HL-60 (cell line): ENCODE results near the gene TRIO.

Experiments
- DNase-seq, 2 experiments: peaks; one replicate each; pipeline ENCODE4 v3.0.0-alpha.2; 2010 to 2020; ENCODE audit warnings: low read depth in 1 of 2, low spot score in 1 of 2
- H3K27ac ChIP-seq: fragments of 250-450 bp; sonication (Bioruptor Pico); replicated peaks from 2 replicates; pipeline ENCODE4 v1.5.1; 2020; ENCODE audit warnings: mild to moderate bottlenecking, moderate library complexity
- H3K27me3 ChIP-seq: fragments of 250-450 bp; sonication (Bioruptor Pico); 2 replicates; pipeline ENCODE4 v1.5.1; 2021; ENCODE audit warnings: mild to moderate bottlenecking, moderate library complexity; ENCODE audit not compliant: insufficient read depth, poor library complexity, severe bottlenecking
- H3K4me3 ChIP-seq: replicated peaks from 2 replicates; pipeline ENCODE4 v1.5.1; 2011; ENCODE audit warnings: mild to moderate bottlenecking, control low read depth, low read length; ENCODE audit not compliant: insufficient read depth
- GABPA ChIP-seq: IDR thresholded peaks from 2 replicates; pipeline ENCODE4 v1.6.1; 2012; ENCODE audit warnings: low read depth
- POLR2AphosphoS5 ChIP-seq: IDR thresholded peaks from 2 replicates; pipeline ENCODE4 v1.6.1; 2012; ENCODE audit warnings: low read depth
- SPI1 ChIP-seq: IDR thresholded peaks from 2 replicates; pipeline ENCODE4 v1.6.1; 2012; ENCODE audit warnings: low read depth, mild to moderate bottlenecking, borderline replicate concordance
- TF ChIP-seq, protein P1 (sequence below): IDR thresholded peaks from one replicate; pipeline ENCODE4 v1.5.1; 2011; ENCODE audit warnings: low read length, control low read depth, inconsistent platforms; ENCODE audit not compliant: insufficient read depth
- TF ChIP-seq, protein P2 (sequence below): IDR thresholded peaks from 2 replicates; pipeline ENCODE4 v1.6.1; 2012; ENCODE audit warnings: low read depth; ENCODE audit not compliant: insufficient replicate concordance

Gene TRIO

DNA sequence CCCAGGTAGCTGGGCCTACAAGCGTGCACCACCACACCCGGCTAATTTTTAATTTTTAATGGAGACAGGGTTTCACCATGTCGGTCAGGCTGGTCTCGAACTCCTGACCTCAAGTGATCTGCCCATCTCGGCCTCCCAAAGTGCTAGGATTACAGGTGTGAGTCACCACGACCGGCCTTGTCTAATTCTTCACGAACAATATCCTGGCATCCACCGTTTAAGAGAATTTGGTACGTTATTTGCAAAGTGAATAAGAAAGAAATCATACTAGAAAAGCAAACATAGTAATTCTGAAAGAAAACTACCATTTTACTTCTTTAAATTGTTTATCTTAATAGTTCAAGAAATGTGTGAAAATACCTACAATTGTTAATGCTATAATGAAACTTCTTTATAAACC is 42.9 kb upstream of the TRIO start:
- no peak for DNase-seq
- no peak overlapping the region for H3K4me3 ChIP-seq
- no peaks in the 10 kb centered on the region for H3K27me3 ChIP-seq
- no peak for TF ChIP-seq GABPA
- no peak for TF ChIP-seq POLR2AphosphoS5
- TF ChIP-seq SPI1: no peak
- TF ChIP-seq, protein P1, sequence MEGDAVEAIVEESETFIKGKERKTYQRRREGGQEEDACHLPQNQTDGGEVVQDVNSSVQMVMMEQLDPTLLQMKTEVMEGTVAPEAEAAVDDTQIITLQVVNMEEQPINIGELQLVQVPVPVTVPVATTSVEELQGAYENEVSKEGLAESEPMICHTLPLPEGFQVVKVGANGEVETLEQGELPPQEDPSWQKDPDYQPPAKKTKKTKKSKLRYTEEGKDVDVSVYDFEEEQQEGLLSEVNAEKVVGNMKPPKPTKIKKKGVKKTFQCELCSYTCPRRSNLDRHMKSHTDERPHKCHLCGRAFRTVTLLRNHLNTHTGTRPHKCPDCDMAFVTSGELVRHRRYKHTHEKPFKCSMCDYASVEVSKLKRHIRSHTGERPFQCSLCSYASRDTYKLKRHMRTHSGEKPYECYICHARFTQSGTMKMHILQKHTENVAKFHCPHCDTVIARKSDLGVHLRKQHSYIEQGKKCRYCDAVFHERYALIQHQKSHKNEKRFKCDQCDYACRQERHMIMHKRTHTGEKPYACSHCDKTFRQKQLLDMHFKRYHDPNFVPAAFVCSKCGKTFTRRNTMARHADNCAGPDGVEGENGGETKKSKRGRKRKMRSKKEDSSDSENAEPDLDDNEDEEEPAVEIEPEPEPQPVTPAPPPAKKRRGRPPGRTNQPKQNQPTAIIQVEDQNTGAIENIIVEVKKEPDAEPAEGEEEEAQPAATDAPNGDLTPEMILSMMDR: no peak
- TF ChIP-seq, protein P2, sequence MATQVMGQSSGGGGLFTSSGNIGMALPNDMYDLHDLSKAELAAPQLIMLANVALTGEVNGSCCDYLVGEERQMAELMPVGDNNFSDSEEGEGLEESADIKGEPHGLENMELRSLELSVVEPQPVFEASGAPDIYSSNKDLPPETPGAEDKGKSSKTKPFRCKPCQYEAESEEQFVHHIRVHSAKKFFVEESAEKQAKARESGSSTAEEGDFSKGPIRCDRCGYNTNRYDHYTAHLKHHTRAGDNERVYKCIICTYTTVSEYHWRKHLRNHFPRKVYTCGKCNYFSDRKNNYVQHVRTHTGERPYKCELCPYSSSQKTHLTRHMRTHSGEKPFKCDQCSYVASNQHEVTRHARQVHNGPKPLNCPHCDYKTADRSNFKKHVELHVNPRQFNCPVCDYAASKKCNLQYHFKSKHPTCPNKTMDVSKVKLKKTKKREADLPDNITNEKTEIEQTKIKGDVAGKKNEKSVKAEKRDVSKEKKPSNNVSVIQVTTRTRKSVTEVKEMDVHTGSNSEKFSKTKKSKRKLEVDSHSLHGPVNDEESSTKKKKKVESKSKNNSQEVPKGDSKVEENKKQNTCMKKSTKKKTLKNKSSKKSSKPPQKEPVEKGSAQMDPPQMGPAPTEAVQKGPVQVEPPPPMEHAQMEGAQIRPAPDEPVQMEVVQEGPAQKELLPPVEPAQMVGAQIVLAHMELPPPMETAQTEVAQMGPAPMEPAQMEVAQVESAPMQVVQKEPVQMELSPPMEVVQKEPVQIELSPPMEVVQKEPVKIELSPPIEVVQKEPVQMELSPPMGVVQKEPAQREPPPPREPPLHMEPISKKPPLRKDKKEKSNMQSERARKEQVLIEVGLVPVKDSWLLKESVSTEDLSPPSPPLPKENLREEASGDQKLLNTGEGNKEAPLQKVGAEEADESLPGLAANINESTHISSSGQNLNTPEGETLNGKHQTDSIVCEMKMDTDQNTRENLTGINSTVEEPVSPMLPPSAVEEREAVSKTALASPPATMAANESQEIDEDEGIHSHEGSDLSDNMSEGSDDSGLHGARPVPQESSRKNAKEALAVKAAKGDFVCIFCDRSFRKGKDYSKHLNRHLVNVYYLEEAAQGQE: no peak
- no peak overlapping the region for H3K27ac ChIP-seq

DNA sequence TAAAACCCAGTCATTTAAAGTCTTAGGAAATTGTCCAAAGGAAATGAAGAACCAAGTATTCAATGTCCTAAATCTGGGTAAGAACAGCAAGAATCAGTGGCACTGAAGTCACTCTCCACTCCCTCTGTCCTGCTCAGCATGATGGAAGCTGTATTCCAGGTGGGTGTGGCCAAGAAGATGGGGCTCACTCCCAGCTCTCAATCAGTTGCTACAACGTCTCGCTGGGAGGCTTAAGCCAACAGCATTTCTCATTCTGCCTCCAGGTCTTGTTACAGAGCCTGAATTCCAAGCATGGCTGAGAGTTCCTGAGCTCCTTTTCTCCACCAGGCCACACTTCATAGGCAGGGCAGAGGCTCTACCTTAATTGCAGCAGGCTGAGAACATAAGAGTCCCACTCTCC is 41.2 kb upstream of the TRIO start:
- TF ChIP-seq, protein P1: no peak
- TF ChIP-seq, protein P2: no peak
- TF ChIP-seq GABPA (no peak), POLR2AphosphoS5 (no peak), SPI1 (no peak)
- Histone ChIP-seq H3K27me3 (no peaks in the 10 kb centered on the region), H3K27ac (no peak overlapping the region), H3K4me3 (no peak overlapping the region)
- DNase-seq: no peak

DNA sequence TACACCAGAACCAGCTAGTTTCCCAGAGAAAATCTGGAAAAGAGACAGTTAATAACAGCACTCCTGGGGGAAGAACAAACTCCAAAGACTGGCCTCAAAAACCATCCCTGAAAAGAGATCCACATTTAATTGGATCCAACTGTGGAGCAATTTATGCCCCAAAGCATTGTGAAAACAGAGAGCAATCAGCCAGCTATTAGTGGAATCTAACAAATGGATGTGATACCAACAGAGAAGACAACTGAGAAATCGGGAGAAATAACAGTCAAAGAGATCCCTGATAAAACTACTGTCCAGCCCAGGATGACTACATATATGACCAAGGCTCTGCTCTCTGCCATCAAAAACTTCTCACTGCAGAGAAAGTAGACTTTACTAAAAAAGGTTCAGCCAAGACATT is 40.5 kb upstream of the TRIO start:
- no peak for DNase-seq
- H3K27me3 ChIP-seq: no peaks in the 10 kb centered on the region
- TF ChIP-seq, protein P2: no peak
- TF ChIP-seq, protein P1: no peak
- TF ChIP-seq POLR2AphosphoS5 (no peak), GABPA (no peak), SPI1 (no peak)
- H3K4me3 ChIP-seq: no peak overlapping the region
- H3K27ac ChIP-seq: no peak overlapping the region
